HEK293 (cell line): ENCODE data around the gene MYH7B.

Experiments
- CTCF ChIP-seq: fragments of 450-650 bp; formaldehyde crosslinking; IDR thresholded peaks from 2 replicates; pipeline ENCODE4 v1.5.1; 2016; ENCODE audit warnings: missing biosample characterization, missing genetic modification characterization
- KLF9 ChIP-seq: fragments of 450-650 bp; formaldehyde crosslinking; IDR thresholded peaks from 2 replicates; pipeline ENCODE4 v1.5.1; 2016; ENCODE audit warnings: missing biosample characterization, missing genetic modification characterization, low read depth
- RBAK ChIP-seq: fragments of 450-650 bp; formaldehyde crosslinking; IDR thresholded peaks from 2 replicates; pipeline ENCODE4 v1.5.1; 2016; ENCODE audit warnings: missing biosample characterization, missing genetic modification characterization
- REST ChIP-seq: fragments of 450-650 bp; formaldehyde crosslinking; IDR thresholded peaks from 2 replicates; pipeline ENCODE4 v1.5.1; 2016; ENCODE audit warnings: missing biosample characterization, missing genetic modification characterization
- TCF7L2 ChIP-seq: IDR thresholded peaks from 2 replicates; pipeline ENCODE4 v1.6.1; 2011; ENCODE audit warnings: low read depth, mild to moderate bottlenecking, inconsistent platforms, low read length, moderate library complexity, borderline replicate concordance
- ZBTB1 ChIP-seq: fragments of 450-650 bp; formaldehyde crosslinking; IDR thresholded peaks from 2 replicates; pipeline ENCODE4 v1.5.1; 2016; ENCODE audit warnings: missing biosample characterization, missing genetic modification characterization
- ZFHX2 ChIP-seq: fragments of 450-650 bp; formaldehyde crosslinking; conservative IDR thresholded peaks from 2 replicates; pipeline ENCODE4 v1.5.1; 2016; ENCODE audit warnings: missing biosample characterization, missing genetic modification characterization
- ZNF24 ChIP-seq: fragments of 450-650 bp; formaldehyde crosslinking; IDR thresholded peaks from 2 replicates; pipeline ENCODE4 v1.5.1; 2016; ENCODE audit warnings: missing biosample characterization, missing genetic modification characterization
- ZNF274 ChIP-seq, 2 experiments: fragments of 200-500 bp in 1 of 2; fragments of 450-650 bp in 1 of 2; sonication (Bioruptor generic) in 1 of 2; formaldehyde crosslinking in 1 of 2; IDR thresholded peaks; 2 replicates each; pipeline versions ENCODE4 v1.5.1 to v1.6.1; 2014 to 2016; ENCODE audit warnings: borderline replicate concordance in 1 of 2, inconsistent platforms in 1 of 2, low read length in 1 of 2, missing biosample characterization in 1 of 2, missing genetic modification characterization in 1 of 2
- ZNF302 ChIP-seq: fragments of 450-650 bp; formaldehyde crosslinking; IDR thresholded peaks from 2 replicates; pipeline ENCODE4 v1.5.1; 2016; ENCODE audit warnings: missing biosample characterization, missing genetic modification characterization, low read depth
- ZNF350 ChIP-seq: fragments of 450-650 bp; formaldehyde crosslinking; IDR thresholded peaks from 2 replicates; pipeline ENCODE4 v1.5.0; 2017; ENCODE audit warnings: missing biosample characterization, mild to moderate bottlenecking, missing genetic modification characterization
- ZNF501 ChIP-seq: fragments of 450-650 bp; formaldehyde crosslinking; IDR thresholded peaks from 2 replicates; pipeline ENCODE4 v1.5.1; 2016; ENCODE audit warnings: missing biosample characterization, missing genetic modification characterization
- ZNF776 ChIP-seq: fragments of 450-650 bp; formaldehyde crosslinking; IDR thresholded peaks from 2 replicates; pipeline ENCODE4 v1.5.0; 2017; ENCODE audit warnings: missing biosample characterization, missing genetic modification characterization, borderline replicate concordance

GRCh38 chr20:34989670-34990069 lies 34.0 kb downstream of the MYH7B start:
- TF ChIP-seq REST (tag by site-specific recombination) (no peak), ZFHX2 (tag by site-specific recombination) (no peak), TCF7L2 (no peak), CTCF (tag by site-specific recombination) (no peak), ZNF274 (IDR thresholded peaks at IDR 0.05; ENCODE audit: low read length) (no peak), ZNF274 (tag by site-specific recombination; IDR thresholded peaks at IDR 0.05; ENCODE audit: borderline replicate concordance) (no peak), RBAK (tag by site-specific recombination) (no peak), ZBTB1 (no peak), ZNF776 (tag by site-specific recombination) (no peak), KLF9 (tag by site-specific recombination) (no peak), ZNF350 (tag by site-specific recombination) (no peak), ZNF24 (tag by site-specific recombination) (no peak), ZNF302 (no peak), ZNF501 (tag by site-specific recombination) (no peak)
